Activated naive CD4-positive, alpha-beta T cell treated with anti-CD3 and anti-CD28 coated beads, Interleukin-2, amount 50 U/mL, for 72 hours (primary cell): Measurements from ENCODE around the gene TXNRD1. TPM values are rescaled to one million over a fixed set of nuclear protein-coding genes. Genes with fewer than 3 reads are reported as not detected.
"Not testable (repeated sequence)": the region's sequence is repeated elsewhere in the genome, so short reads cannot be mapped to it uniquely, and the experiment has no call there.

Experiments
- ATAC-seq, 2 donors: fragments of 150-1000 bp; cut with Tn5 transposase; 2 replicates each; pipeline ENCODE4 v1.10.0; 2021; ENCODE audit warnings: mild to moderate bottlenecking in 2 of 2, moderate library complexity in 2 of 2
- DNase-seq, 2 donors: peaks; one replicate each; pipeline ENCODE4 v3.0.0; 2021 to 2022; ENCODE audit warnings: low spot score in 2 of 2
- H3K27ac Mint-ChIP-seq, 2 donors: one replicate each; pipeline ENCODE4 v1.8.0; 2022; ENCODE audit warnings: mild to moderate bottlenecking in 2 of 2, mixed read lengths in 2 of 2
- H3K36me3 Mint-ChIP-seq, 2 donors: one replicate each; pipeline ENCODE4 v1.8.0; 2022; ENCODE audit warnings: mixed read lengths in 2 of 2
- H3K9me3 Mint-ChIP-seq, 2 donors: one replicate each; pipeline ENCODE4 v1.8.0; 2022; ENCODE audit warnings: mixed read lengths in 2 of 2
- total RNA-seq, 2 donors: library from RNA; stranded (reverse); gene quantifications; one replicate each; pipeline ENCODE4 v1.2.3, GENCODE V29; 2022

The TXNRD1 gene
- total RNA-seq, 2 donors from 2014 or later, result 86.4 to 160 TPM

DNA sequence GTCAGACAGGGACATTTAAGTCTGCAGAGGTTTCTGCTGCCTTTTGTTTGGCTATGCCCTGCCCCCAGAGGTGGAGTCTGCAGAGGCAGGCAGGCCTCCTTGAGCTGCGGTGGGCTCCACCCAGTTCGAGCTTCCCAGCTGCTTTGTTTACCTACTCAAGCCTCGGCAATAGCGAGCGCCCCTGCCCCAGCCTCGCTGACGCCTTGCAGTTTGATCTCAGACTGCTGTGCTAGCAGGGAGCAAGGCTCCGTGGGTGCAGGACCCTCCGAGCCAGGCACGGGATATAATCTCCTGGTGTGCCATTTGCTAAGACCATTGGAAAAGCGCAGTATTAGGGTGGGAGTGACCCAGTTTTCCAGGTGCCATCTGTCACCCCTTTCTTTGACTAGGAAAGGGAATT lies 178.5 kb downstream of the TXNRD1 start:
- H3K27ac Mint-ChIP-seq, ATAC-seq, DNase-seq: not testable (repeated sequence)
- Mint-ChIP-seq H3K9me3 (peaks cover 10 to 21% of the 10 kb centered on the region in 2 donors), H3K36me3 (peaks cover 17 to 21% of the 10 kb centered on the region in 2 donors)

Other genes starting within 250 kb of the TXNRD1 start
- gene TDG, start 249.9 kb upstream of the TXNRD1 start, total RNA-seq, result 10 to 100 TPM; 34.4 to 48.5 TPM
- gene GLT8D2, start 165.6 kb upstream of the TXNRD1 start, total RNA-seq, result under 1 TPM; 0.16 to 0.25 TPM
- gene HCFC2, start 151.2 kb upstream of the TXNRD1 start, total RNA-seq, result 10 to 100 TPM in 1 of 2 donors, 1 to 10 TPM in 1; 6.9 to 16.0 TPM
- gene NFYB, start 77.6 kb upstream of the TXNRD1 start, total RNA-seq, result 10 to 100 TPM; 17.6 to 18.2 TPM
- gene EID3, start 88.0 kb downstream of the TXNRD1 start, total RNA-seq, result 1 to 10 TPM; 5.4 to 8.2 TPM
- gene CHST11, start 241.2 kb downstream of the TXNRD1 start, total RNA-seq, result 10 to 100 TPM; 20.0 to 40.0 TPM